HG02981 (cell line): ENCODE data around the gene SNCG.
"Not testable (repeated sequence)": the region's sequence is repeated elsewhere in the genome, so short reads cannot be mapped to it uniquely, and the experiment has no call there.

Experiments used
- ATAC-seq: cut with Tn5 transposase; IDR thresholded peaks from one replicate; pipeline ENCODE4 v1.9.1; 2021; ENCODE audit warnings: mild to moderate bottlenecking, moderate library complexity; ENCODE audit not compliant: unreplicated experiment

SNCG gene

DNA sequence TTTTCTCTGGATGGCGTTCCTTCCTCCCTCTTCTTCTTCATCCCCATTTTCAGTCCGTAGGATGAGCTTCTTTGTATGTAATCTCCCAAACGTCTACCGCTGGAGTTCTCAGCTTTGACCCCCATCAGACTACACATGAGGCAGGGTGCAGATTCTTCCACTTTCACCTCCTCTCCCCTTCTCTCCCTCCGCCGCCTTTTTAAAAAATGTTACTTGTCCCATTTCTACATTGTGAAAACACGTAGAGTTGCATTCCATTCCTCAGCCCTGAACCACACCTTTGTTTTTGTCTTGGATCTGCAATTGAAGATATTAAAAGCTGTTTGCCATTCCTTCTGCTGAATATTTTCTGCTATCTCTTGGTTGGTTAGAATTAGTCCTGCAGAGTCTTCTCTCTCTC lies 16.1 kb downstream of the SNCG start:
- no peak for ATAC-seq

DNA sequence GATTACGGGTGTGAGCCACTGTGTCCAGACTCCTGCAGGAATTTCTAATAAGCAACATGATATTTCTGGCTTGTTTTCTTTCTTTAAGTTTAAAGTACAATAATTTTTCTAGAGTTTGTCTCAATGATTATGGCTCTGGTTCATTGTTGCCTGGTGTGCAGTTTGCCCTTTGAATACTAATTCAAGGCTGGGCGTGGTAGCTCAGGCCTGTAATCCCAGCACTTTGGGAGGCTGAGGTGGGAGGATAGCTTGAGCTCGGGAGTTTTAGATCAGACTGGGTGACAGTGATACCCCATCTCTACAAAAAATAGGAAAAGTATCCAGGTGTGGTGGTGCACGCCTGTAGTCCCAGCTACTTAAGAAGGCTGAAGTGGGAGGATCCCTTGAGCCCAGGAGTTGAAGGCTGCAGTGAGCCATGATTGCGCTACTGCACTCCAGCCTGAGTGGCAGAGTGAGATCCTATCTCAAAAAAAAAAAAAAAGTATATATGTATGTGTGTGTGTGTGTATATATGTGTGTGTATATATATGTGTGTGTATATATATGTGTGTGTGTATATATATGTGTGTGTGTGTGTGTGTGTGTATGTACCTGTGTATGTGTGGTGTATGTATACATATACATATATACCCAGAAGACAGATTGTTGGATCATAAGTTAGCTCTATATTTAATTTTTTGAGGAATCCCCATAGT lies 18.1 kb downstream of the SNCG start:
- ATAC-seq: no peak

GRCh38 chr10:86978457-86978856 lies 20.1 kb downstream of the SNCG start:
- not testable (repeated sequence) for ATAC-seq

GRCh38 chr10:86979296-86979818 lies 21.0 kb downstream of the SNCG start:
- no peak for ATAC-seq

DNA sequence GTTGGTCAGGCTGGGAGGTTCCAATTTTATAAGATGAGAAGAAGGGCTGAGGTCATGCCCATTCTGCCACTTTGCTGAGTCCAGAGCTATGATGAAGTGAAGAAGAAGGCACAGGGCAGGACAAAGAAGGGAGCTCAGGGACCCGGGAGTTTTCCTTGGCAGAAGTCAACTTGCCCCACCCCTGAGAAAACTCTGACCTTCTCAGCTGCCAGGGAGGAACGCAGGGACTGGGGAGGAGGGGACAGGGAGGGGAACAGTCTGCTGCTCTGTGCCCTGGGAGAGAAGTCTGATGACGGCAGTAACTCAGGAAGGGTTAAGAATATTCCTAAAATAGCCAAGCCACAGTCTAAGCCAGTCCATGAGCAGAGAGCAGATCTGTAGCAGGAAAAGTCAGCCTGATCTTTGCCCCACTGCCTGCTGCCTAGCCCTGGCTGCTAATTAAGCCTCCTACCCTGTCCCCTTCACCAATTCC lies 21.6 kb downstream of the SNCG start:
- ATAC-seq: no peak

GRCh38 chr10:86981020-86981419 lies 22.6 kb downstream of the SNCG start:
- not testable (repeated sequence) for ATAC-seq

DNA sequence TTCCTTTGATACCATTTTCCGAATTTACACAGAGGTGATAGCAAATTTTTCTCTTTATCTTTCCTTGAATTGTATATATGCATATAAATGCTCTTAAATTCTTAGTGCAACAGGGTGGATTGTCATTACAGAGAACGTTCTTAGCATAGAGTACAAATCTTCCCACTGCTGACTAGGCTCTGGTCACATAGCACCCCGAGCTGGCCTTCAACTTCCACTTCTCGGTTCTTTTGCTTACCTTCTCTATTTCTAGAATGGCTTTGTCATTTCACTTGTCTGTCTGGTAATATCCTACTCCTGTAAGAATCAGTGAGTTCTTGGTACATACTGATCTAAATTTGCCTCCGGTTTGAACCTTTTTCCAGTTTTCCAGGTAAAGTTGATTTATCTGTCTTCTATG lies 23.3 kb downstream of the SNCG start:
- no peak for ATAC-seq

DNA sequence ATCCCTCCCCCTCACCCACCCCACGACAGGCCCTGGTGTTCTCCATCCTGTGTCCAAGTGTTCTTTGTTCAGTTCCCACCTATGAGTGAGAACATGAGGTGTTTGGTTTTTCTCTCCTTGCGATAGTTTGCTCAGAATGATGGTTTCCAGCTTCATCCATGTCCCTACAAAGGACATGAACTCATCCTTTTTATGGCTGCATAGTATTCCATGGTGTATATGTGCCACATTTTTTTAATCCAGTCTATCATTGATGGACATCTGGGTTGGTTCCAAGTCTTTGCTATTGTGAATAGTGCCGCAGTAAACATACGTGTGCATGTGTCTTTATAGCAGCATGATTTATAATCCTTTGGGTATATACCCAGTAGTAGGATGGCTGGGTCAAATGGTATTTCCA lies 26.1 kb downstream of the SNCG start:
- not testable (repeated sequence) for ATAC-seq

DNA sequence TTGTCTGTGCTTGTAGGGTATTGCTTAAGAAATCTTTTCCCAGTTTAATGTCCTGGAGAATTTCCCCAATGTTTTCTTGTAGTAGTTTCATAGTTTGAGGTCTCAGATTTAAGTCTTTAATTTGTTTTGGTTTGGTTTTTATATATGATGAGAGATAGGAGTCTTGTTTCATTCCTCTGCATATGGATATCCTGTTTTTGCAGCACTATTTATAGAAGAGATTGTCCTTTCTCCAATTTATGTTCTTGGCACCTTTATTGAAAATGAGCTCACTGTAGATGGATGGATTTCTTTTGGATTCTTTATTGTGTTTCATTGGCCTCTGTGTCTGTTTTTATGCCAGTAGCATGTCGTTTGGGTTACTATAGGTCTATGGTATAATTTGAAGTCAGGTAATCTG lies 30.1 kb downstream of the SNCG start:
- ATAC-seq: no peak

DNA sequence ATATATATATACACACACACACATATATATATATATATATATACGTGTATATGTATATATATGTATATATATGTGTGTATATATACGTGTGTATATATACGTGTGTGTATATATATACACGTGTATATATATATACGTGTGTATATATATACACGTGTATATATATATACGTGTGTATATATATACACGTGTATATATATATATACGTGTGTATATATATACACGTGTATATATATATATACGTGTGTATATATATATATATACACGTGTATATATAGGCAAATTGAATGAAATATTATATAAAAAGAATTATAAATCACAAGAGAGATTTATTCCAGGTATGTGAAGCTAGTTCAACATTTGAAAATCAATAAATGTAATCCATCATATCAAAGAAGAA lies 33.0 kb downstream of the SNCG start:
- not testable (repeated sequence) for ATAC-seq

DNA sequence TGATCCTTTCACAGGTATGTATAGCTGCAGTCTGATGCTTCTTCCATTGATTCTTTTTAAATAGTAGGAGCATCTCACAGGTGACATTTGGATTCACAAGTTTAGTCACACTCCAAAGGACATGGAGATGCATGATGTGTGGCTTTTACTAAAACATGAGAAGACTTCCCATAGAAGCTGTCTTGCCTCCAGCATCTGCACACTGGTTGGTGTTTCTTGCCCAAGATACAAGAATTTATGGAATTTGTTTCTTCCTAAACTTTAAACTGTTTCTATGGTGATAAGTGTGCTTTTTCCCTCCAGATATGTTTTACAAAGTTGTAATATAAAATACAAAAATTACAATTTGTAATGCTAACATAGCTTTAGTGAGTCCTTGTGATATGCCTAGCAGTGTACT lies 34.1 kb downstream of the SNCG start:
- ATAC-seq: no peak

DNA sequence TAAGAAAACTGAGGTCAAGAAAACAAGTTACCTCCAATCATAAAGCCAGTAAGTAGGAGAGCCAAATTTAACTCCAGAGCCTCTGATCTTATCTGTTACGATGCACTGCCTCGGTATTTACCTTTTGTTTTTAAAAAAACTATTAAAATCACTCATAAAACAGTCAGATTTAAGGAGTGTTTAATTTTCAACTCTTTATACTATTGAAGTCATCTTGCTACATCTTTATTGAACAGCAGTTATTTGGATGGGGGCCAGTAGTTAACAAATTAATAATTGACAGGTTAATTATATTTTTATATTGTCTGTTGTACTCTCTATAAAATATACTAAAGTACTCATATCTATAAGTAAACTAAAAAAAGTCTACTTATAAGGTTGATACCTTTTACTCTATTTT lies 34.5 kb downstream of the SNCG start:
- no peak for ATAC-seq

- ATAC-seq: not testable (repeated sequence)
These were observed 41.5 kb downstream of the SNCG start for GRCh38 chr10:86999802-87000403.

GRCh38 chr10:87000491-87000890 lies 42.1 kb downstream of the SNCG start:
- ATAC-seq: no peak

- ATAC-seq: not testable (repeated sequence)
These were observed 48.7 kb downstream of the SNCG start for GRCh38 chr10:87007124-87007523.

GRCh38 chr10:87007674-87008073 lies 49.3 kb downstream of the SNCG start:
- ATAC-seq: not testable (repeated sequence)

DNA sequence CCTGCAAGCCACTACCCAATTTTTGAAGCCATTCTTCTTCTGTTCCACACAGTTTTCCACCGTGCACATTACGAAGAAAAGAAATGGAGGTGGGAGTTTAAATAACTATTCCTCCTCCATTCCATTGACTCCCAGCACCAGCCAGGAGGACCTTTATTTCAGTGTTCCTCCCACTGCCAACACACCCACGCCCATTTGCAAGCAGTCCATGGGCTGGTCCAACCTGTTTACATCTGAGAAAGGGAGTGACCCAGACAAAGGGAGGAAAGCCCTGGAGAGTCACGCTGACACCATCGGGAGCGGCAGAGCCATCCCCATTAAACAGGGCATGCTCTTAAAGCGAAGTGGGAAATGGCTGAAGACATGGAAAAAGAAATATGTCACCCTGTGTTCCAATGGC lies 49.9 kb downstream of the SNCG start:
- not testable (repeated sequence) for ATAC-seq

- ATAC-seq: not testable (repeated sequence)
These were observed 50.8 kb downstream of the SNCG start for GRCh38 chr10:87009134-87009696.
